Embryonic facial prominence (tissue), 1 donor: ENCODE measurements around the gene CCDC158.
"Not testable (repeated sequence)": the region's sequence is repeated elsewhere in the genome, so short reads cannot be mapped to it uniquely, and the experiment has no call there.

ENCODE experiments used
- DNase-seq: peaks from one replicate; pipeline ENCODE4 v3.0.0-alpha.2; 2016; ENCODE audit errors: extremely low spot score

The CCDC158 gene

GRCh38 chr4:76430519-76431388 is 9.8 kb upstream of the CCDC158 start:
- DNase-seq, result no peak

GRCh38 chr4:76429636-76430035 is 8.7 kb upstream of the CCDC158 start:
- DNase-seq, result no peak

GRCh38 chr4:76426272-76426671 is 5.3 kb upstream of the CCDC158 start:
- no peak for DNase-seq

- not testable (repeated sequence) for DNase-seq
These were observed 2.2 kb upstream of the CCDC158 start for GRCh38 chr4:76423159-76423558.

GRCh38 chr4:76420188-76420761 is 666 bp downstream of the CCDC158 start:
- DNase-seq, result no peak

GRCh38 chr4:76410636-76411035 is 10.3 kb downstream of the CCDC158 start:
- no peak for DNase-seq

GRCh38 chr4:76407440-76408119 is 13.4 kb downstream of the CCDC158 start:
- no peak for DNase-seq

- DNase-seq, result no peak
These were observed 14.9 kb downstream of the CCDC158 start for GRCh38 chr4:76406081-76406480.

- DNase-seq, result no peak
These were observed 19.3 kb downstream of the CCDC158 start for GRCh38 chr4:76401654-76402053.

GRCh38 chr4:76388160-76388908 is 32.6 kb downstream of the CCDC158 start:
- DNase-seq, result no peak

- no peak for DNase-seq
These were observed 34.2 kb downstream of the CCDC158 start for GRCh38 chr4:76386566-76387305.

GRCh38 chr4:76385974-76386373 is 35.0 kb downstream of the CCDC158 start:
- no peak for DNase-seq

GRCh38 chr4:76384052-76384451 is 36.9 kb downstream of the CCDC158 start:
- no peak for DNase-seq

GRCh38 chr4:76383001-76383400 is 37.9 kb downstream of the CCDC158 start:
- DNase-seq, result no peak

GRCh38 chr4:76381986-76382385 is 39.0 kb downstream of the CCDC158 start:
- no peak for DNase-seq

GRCh38 chr4:76380561-76380960 is 40.4 kb downstream of the CCDC158 start:
- no peak for DNase-seq

GRCh38 chr4:76377911-76378310 is 43.0 kb downstream of the CCDC158 start:
- DNase-seq, result no peak

- no peak for DNase-seq
These were observed 43.5 kb downstream of the CCDC158 start for GRCh38 chr4:76377481-76377901.

GRCh38 chr4:76376534-76376933 is 44.4 kb downstream of the CCDC158 start:
- DNase-seq, result no peak

GRCh38 chr4:76375703-76376102 is 45.2 kb downstream of the CCDC158 start:
- no peak for DNase-seq

GRCh38 chr4:76374798-76375197 is 46.1 kb downstream of the CCDC158 start:
- DNase-seq, result no peak
